PC-3 (cell line): ENCODE results near the gene CFAP45. TPM values are rescaled to one million over a fixed set of nuclear protein-coding genes. Genes with fewer than 3 reads are reported as not detected.

Experiments
- ATAC-seq: fragments of 200-7000 bp; cut with Tn5 transposase; 2 replicates; pipeline ENCODE4 v1.9.1; 2020; ENCODE audit warnings: mild to moderate bottlenecking, moderate library complexity
- BruUV-seq: library from RNA; stranded (reverse); fragments of 400-500 nt; replicated peaks from 2 replicates; lab custom pipeline; 2021; lab: Mats Ljungman, UMichigan
- CTCF ChIA-PET: fragments of 300-600 bp; sonication (Branson Sonifier 250); formaldehyde crosslinking; loops from one replicate; lab custom pipeline; 2022; ENCODE audit warnings: antibody characterized with exemption; lab: Charles Lee
- POLR2A ChIA-PET: fragments of 300-600 bp; sonication (Branson Sonifier 250); formaldehyde crosslinking; loops from one replicate; lab custom pipeline; 2022; ENCODE audit warnings: antibody characterized with exemption; ENCODE audit not compliant: unreplicated experiment; lab: Charles Lee
- DNase-seq: peaks from one replicate; pipeline ENCODE4 v3.0.0-alpha.2; 2015
- H2AFZ ChIP-seq: fragments of 300-600 bp; sonication (generic); 2 replicates; pipeline ENCODE4 v1.6.0; 2016; ENCODE audit warnings: antibody characterized with exemption, low read length
- H3F3A ChIP-seq: fragments of 300-600 bp; sonication (generic); one replicate; pipeline ENCODE4 v1.6.0; 2017; ENCODE audit warnings: antibody characterized with exemption, low read length, control low read depth, mild to moderate bottlenecking; ENCODE audit not compliant: unreplicated experiment
- H3K27ac ChIP-seq: fragments of 300-600 bp; sonication (generic); 2 replicates; pipeline ENCODE4 v1.5.1; 2016; ENCODE audit warnings: mild to moderate bottlenecking, low read length
- H3K27me3 ChIP-seq: fragments of 300-600 bp; sonication (generic); 2 replicates; pipeline ENCODE4 v1.6.1; 2016; ENCODE audit warnings: low read length, mixed read lengths
- H3K36me3 ChIP-seq: fragments of 300-600 bp; sonication (generic); 2 replicates; pipeline ENCODE4 v1.6.1; 2016; ENCODE audit warnings: low read depth, mixed run types, low read length, mixed read lengths
- H3K4me1 ChIP-seq: fragments of 300-600 bp; sonication (generic); 2 replicates; pipeline ENCODE4 v1.5.1; 2016; ENCODE audit warnings: low read length; ENCODE audit not compliant: insufficient read depth
- H3K4me2 ChIP-seq: fragments of 300-600 bp; sonication (generic); 2 replicates; pipeline ENCODE4 v1.6.0; 2016; ENCODE audit warnings: low read length
- H3K4me3 ChIP-seq: fragments of 300-600 bp; sonication (generic); 2 replicates; pipeline ENCODE4 v1.5.1; 2016; ENCODE audit warnings: mild to moderate bottlenecking, low read length, mixed read lengths
- H3K79me2 ChIP-seq: fragments of 300-600 bp; sonication (generic); 2 replicates; pipeline ENCODE4 v1.6.1; 2017; ENCODE audit warnings: low read length, mixed read lengths
- H3K9ac ChIP-seq: fragments of 300-600 bp; sonication (generic); 2 replicates; pipeline ENCODE4 v1.6.0; 2016; ENCODE audit warnings: mild to moderate bottlenecking, low read length
- H3K9me2 ChIP-seq: fragments of 300-600 bp; sonication (generic); replicated peaks from 2 replicates; pipeline ENCODE4 v1.6.1; 2016; ENCODE audit warnings: mixed run types, low read length, mixed read lengths
- H3K9me3 ChIP-seq: fragments of 300-600 bp; sonication (generic); 2 replicates; pipeline ENCODE4 v1.6.1; 2016; ENCODE audit warnings: low read length, mixed read lengths
- H4K20me1 ChIP-seq: fragments of 300-600 bp; sonication (generic); 2 replicates; pipeline ENCODE4 v1.6.1; 2016; ENCODE audit warnings: low read length, mixed read lengths
- CTCF ChIP-seq: fragments of 300-600 bp; sonication (generic); conservative IDR thresholded peaks from 2 replicates; pipeline ENCODE4 v1.5.1; 2017; ENCODE audit warnings: antibody characterized with exemption, low read depth, mild to moderate bottlenecking, low read length
- EZH2 ChIP-seq: fragments of 300-600 bp; sonication (generic); IDR thresholded peaks from one replicate; pipeline ENCODE4 v1.6.1; 2017; ENCODE audit warnings: antibody characterized with exemption, mild to moderate bottlenecking, low read length; ENCODE audit not compliant: unreplicated experiment
- EZH2phosphoT487 ChIP-seq: fragments of 300-600 bp; sonication (generic); IDR thresholded peaks from 2 replicates; pipeline ENCODE4 v1.6.1; 2018; ENCODE audit warnings: mild to moderate bottlenecking, antibody characterized with exemption, low read length, borderline replicate concordance
- intact Hi-C: fragments of 100-400 bp; cut with micrococcal nuclease; formaldehyde crosslinking; loops from 2 replicates; pipeline ENCODE4 v1.9.0; 2023
- total RNA-seq: library from RNA; depleted of rRNA; stranded (reverse); fragments of >200 nt; gene quantifications from 2 replicates; pipeline ENCODE4 v1.2.3, GENCODE V29; 2014

CFAP45 gene
- total RNA-seq, 1 experiment from 2014 or later: 1.6 TPM

- intact Hi-C loops: no loop called here
- no peak overlapping the region for H3K4me2 ChIP-seq
- H3K79me2 ChIP-seq: no peaks in the 10 kb centered on the region
- ATAC-seq (no peak), DNase-seq (peak; percentile 27)
- no peak overlapping the region for H2AFZ ChIP-seq
- H3K9me2 ChIP-seq: no peaks in the 10 kb centered on the region
- ChIA-PET CTCF (no interaction called here), POLR2A (interaction anchor here (0.7 kb wide), 1 partner anchor 24 kb away, joined by 3 read pairs; no protein-coding TSS in a partner anchor)
- no TSS peak for BruUV-seq
- no peaks in the 10 kb centered on the region for H3K27me3 ChIP-seq
- peaks cover 15% of the 10 kb centered on the region for H3K4me1 ChIP-seq
- no peak overlapping the region for H3K4me3 ChIP-seq
- H3F3A ChIP-seq: no peaks in the 10 kb centered on the region
- H3K9ac ChIP-seq: no peak overlapping the region
- no peaks in the 10 kb centered on the region for H3K9me3 ChIP-seq
- no peaks in the 10 kb centered on the region for H3K36me3 ChIP-seq
- no peaks in the 10 kb centered on the region for H4K20me1 ChIP-seq
- TF ChIP-seq EZH2phosphoT487 (no peak), EZH2 (no peak), CTCF (no peak)
- no peak overlapping the region for H3K27ac ChIP-seq
Observed at GRCh38 chr1:159856576-159856975, 43.4 kb downstream of the CFAP45 start.

GRCh38 chr1:159855709-159856108 lies 44.3 kb downstream of the CFAP45 start:
- Histone ChIP-seq H3K9me3 (no peaks in the 10 kb centered on the region), H3K4me3 (no peak overlapping the region), H3K4me2 (no peak overlapping the region), H3K27ac (no peak overlapping the region), H3F3A (no peaks in the 10 kb centered on the region), H3K79me2 (no peaks in the 10 kb centered on the region), H3K9ac (no peak overlapping the region), H4K20me1 (no peaks in the 10 kb centered on the region), H3K36me3 (no peaks in the 10 kb centered on the region), H3K4me1 (peaks cover 15% of the 10 kb centered on the region), H2AFZ (no peak overlapping the region), H3K27me3 (no peaks in the 10 kb centered on the region), H3K9me2 (no peaks in the 10 kb centered on the region)
- ChIA-PET POLR2A (no interaction called here), CTCF (no interaction called here)
- ATAC-seq (no peak), DNase-seq (no peak)
- intact Hi-C loops: loop anchor here (2.0 kb wide), 1 partner anchor 35 kb away; no protein-coding TSS in a partner anchor
- TF ChIP-seq CTCF: no peak
- TF ChIP-seq EZH2phosphoT487: no peak
- TF ChIP-seq EZH2: no peak
- no TSS peak for BruUV-seq

- no peaks in the 10 kb centered on the region for H3K9me3 ChIP-seq
Observed at GRCh38 chr1:159854693-159855192, 45.2 kb downstream of the CFAP45 start.

More at GRCh38 chr1:159854693-159855192, 45.2 kb downstream of the CFAP45 start:
- DNase-seq: peak; percentile 85
- H2AFZ ChIP-seq: peak overlapping the region; percentile 91
- no peaks in the 10 kb centered on the region for H4K20me1 ChIP-seq
- no peak for TF ChIP-seq EZH2phosphoT487
- no peak for TF ChIP-seq CTCF
- peak overlapping the region; percentile 73 for H3K27ac ChIP-seq
- ChIA-PET POLR2A (no interaction called here), CTCF (interaction anchor here (1.4 kb wide), 1 partner anchor 36 kb away, joined by 7 read pairs; no protein-coding TSS in a partner anchor)
- ATAC-seq: peak; percentile 83
- BruUV-seq: no TSS peak
- intact Hi-C loops: loop anchor here (1.0 to 2.0 kb wide), 3 partner anchors 30 to 37 kb away; no protein-coding TSS in a partner anchor
- no peaks in the 10 kb centered on the region for H3K79me2 ChIP-seq
- H3K4me3 ChIP-seq: peak overlapping the region; percentile 84
- H3K36me3 ChIP-seq: no peaks in the 10 kb centered on the region
- no peaks in the 10 kb centered on the region for H3K27me3 ChIP-seq
- H3K9ac ChIP-seq: peak overlapping the region; percentile 84
- no peaks in the 10 kb centered on the region for H3F3A ChIP-seq
- H3K4me1 ChIP-seq: peaks cover 25% of the 10 kb centered on the region
- H3K9me2 ChIP-seq: no peaks in the 10 kb centered on the region
- peak overlapping the region; percentile 97 for H3K4me2 ChIP-seq
